ENCODE measurements around the gene TNIP2.

Gene TNIP2

DNA sequence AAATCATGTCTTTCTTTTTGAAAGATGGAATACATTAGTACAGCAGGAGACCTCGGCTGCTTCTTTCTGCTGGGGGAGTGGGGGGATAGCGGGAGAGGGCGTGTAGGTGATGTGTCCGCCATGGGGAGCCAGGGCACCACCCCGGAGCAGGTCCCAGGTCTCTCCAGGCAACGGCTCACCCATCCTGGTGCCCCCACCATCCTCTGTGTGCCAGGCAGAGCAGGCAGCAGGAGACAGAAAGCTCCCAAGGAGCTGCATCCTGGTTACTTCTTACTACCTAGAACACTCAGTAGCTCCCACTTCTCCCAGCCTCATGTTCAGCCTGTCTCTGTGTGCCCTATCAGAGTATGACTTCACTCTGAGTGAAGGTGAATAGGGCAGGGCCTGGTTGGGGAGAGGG lies 23.6 kb downstream of the TNIP2 start:
- Histone ChIP-seq H3K27ac (ENCODE audit: low read length) (no peak overlapping the region), H3K27me3 (replicated peaks; ENCODE audit: insufficient read depth, low read length) (no peaks in the 10 kb centered on the region), H2AFZ (ENCODE audit: low read length) (no peak overlapping the region), H3K4me2 (ENCODE audit: low read depth, low read length) (no peak overlapping the region), H3K36me3 (replicated peaks; ENCODE audit: insufficient read depth, low read length) (no peaks in the 10 kb centered on the region; the same call in 1 of the 2 replicates), H3K9me3 (replicated peaks; ENCODE audit: insufficient read depth, low read length) (no peaks in the 10 kb centered on the region), H3K9me2 (replicated peaks; ENCODE audit: insufficient read depth, low read length) (no peaks in the 10 kb centered on the region), H3K9ac (ENCODE audit: low read length) (no peak overlapping the region), H3K4me3 (ENCODE audit: low read length) (no peak overlapping the region), H4K20me1 (ENCODE audit: insufficient read depth, low read length) (no peaks in the 10 kb centered on the region), H3K4me1 (ENCODE audit: low read length) (no peaks in the 10 kb centered on the region), H3F3A (ENCODE audit: insufficient read depth, low read length) (no peaks in the 10 kb centered on the region), H3K79me2 (ENCODE audit: low read length) (no peaks in the 10 kb centered on the region)
- no peak for DNase-seq
- TF ChIP-seq EZH2phosphoT487 (IDR thresholded peaks at IDR 0.05; ENCODE audit: low read length), result no peak
- no peak for TF ChIP-seq CTCF (IDR thresholded peaks at IDR 0.05; ENCODE audit: low read length)
- no peak for TF ChIP-seq EZH2 (optimal IDR thresholded peaks at IDR 0.05; ENCODE audit: low read depth, low read length)

DNA sequence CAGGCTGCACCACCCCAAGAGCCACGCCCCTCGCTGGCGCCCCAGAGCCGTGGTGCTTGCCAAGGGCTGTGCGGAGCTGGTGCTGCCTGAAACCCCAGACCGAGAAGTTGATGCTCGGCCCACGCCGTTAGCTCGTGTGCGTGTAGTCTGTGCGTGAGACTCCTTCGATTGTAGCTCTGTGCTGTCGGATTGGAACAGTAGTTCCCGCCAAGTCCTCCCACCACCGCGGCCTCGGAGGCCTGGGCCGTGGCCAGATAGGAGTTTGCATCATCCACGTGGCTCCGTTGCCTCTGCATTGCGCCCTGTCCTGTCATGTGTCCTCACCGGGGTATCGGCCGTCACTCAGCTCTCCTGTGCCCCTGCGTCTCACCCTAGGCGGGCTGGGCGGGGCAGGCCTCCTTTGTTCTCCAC lies 24.2 kb downstream of the TNIP2 start:
- no peak overlapping the region for H3K27ac ChIP-seq (ENCODE audit: low read length)
- H3K36me3 ChIP-seq (replicated peaks; ENCODE audit: insufficient read depth, low read length), result no peaks in the 10 kb centered on the region; the same call in 1 of the 2 replicates
- no peaks in the 10 kb centered on the region for H3K4me1 ChIP-seq (ENCODE audit: low read length)
- no peak overlapping the region for H3K4me3 ChIP-seq (ENCODE audit: low read length)
- no peaks in the 10 kb centered on the region for H3F3A ChIP-seq (ENCODE audit: insufficient read depth, low read length)
- DNase-seq, result no peak
- no peak overlapping the region for H3K9ac ChIP-seq (ENCODE audit: low read length)
- TF ChIP-seq EZH2 (optimal IDR thresholded peaks at IDR 0.05; ENCODE audit: low read depth, low read length) (no peak), EZH2phosphoT487 (IDR thresholded peaks at IDR 0.05; ENCODE audit: low read length) (no peak), CTCF (IDR thresholded peaks at IDR 0.05; ENCODE audit: low read length) (no peak)
- no peaks in the 10 kb centered on the region for H4K20me1 ChIP-seq (ENCODE audit: insufficient read depth, low read length)
- H3K9me2 ChIP-seq (replicated peaks; ENCODE audit: insufficient read depth, low read length), result no peaks in the 10 kb centered on the region
- no peaks in the 10 kb centered on the region for H3K9me3 ChIP-seq (replicated peaks; ENCODE audit: insufficient read depth, low read length)
- no peaks in the 10 kb centered on the region for H3K79me2 ChIP-seq (ENCODE audit: low read length)
- no peaks in the 10 kb centered on the region for H3K27me3 ChIP-seq (replicated peaks; ENCODE audit: insufficient read depth, low read length)
- H3K4me2 ChIP-seq (ENCODE audit: low read depth, low read length), result no peak overlapping the region
- H2AFZ ChIP-seq (ENCODE audit: low read length), result no peak overlapping the region

DNA sequence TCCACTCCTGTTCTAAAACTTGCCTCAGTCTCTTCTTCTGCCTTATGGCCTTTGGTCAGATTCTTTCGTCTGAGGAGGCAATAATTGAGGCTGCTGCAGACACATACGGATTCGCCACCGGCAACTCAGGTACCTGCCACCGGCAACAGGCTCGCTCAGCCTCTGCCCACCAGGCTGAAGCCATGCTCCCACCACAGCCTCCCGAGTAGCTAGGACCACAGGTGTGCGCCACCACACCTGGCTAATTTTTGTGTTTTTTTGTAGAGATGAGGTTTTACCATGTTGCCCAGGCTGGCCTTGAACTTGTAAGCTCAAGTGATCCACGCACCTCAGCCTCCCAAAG lies 26.6 kb downstream of the TNIP2 start:
- DNase-seq, result no peak
- Histone ChIP-seq H3K9ac (ENCODE audit: low read length) (no peak overlapping the region), H3K27ac (ENCODE audit: low read length) (no peak overlapping the region), H3K9me3 (replicated peaks; ENCODE audit: insufficient read depth, low read length) (no peaks in the 10 kb centered on the region), H3K36me3 (replicated peaks; ENCODE audit: insufficient read depth, low read length) (no peaks in the 10 kb centered on the region; the same call in 1 of the 2 replicates), H3K79me2 (ENCODE audit: low read length) (no peaks in the 10 kb centered on the region), H3K9me2 (replicated peaks; ENCODE audit: insufficient read depth, low read length) (no peaks in the 10 kb centered on the region), H3K27me3 (replicated peaks; ENCODE audit: insufficient read depth, low read length) (no peaks in the 10 kb centered on the region), H3K4me2 (ENCODE audit: low read depth, low read length) (no peak overlapping the region), H3K4me1 (ENCODE audit: low read length) (no peaks in the 10 kb centered on the region), H3K4me3 (ENCODE audit: low read length) (no peak overlapping the region), H4K20me1 (ENCODE audit: insufficient read depth, low read length) (no peaks in the 10 kb centered on the region), H3F3A (ENCODE audit: insufficient read depth, low read length) (no peaks in the 10 kb centered on the region), H2AFZ (ENCODE audit: low read length) (no peak overlapping the region)
- TF ChIP-seq EZH2 (optimal IDR thresholded peaks at IDR 0.05; ENCODE audit: low read depth, low read length), result no peak
- TF ChIP-seq EZH2phosphoT487 (IDR thresholded peaks at IDR 0.05; ENCODE audit: low read length), result no peak
- no peak for TF ChIP-seq CTCF (IDR thresholded peaks at IDR 0.05; ENCODE audit: low read length)

Data from MM.1S (cell line).